NK-92 (cell line): ENCODE data around the gene CHL1.

Source experiments
- DNase-seq: peaks from one replicate; lab custom pipeline; 2025; ENCODE audit not compliant: unreplicated experiment; lab: John Stamatoyannopoulos, UW

CHL1 gene

DNA sequence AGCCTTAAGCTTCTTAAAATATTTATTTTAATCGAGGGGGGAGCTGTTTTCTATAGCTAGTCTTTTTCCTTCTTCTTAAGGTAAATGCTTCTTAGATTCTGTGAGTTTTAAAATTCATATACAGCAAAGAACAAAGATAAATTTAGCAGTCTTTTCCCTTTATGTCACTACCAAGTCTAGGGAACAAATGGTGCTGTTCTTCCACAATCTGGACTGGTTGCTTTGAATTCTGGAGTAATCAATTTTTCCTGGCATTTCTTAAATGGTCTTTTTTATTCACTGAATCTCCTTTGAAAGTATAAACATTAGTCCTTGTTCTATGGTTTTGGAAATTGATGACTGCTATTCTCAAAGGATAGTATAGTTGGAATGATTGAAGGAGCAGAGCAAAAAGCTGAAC is 82.8 kb downstream of the CHL1 start:
- no peak for DNase-seq

DNA sequence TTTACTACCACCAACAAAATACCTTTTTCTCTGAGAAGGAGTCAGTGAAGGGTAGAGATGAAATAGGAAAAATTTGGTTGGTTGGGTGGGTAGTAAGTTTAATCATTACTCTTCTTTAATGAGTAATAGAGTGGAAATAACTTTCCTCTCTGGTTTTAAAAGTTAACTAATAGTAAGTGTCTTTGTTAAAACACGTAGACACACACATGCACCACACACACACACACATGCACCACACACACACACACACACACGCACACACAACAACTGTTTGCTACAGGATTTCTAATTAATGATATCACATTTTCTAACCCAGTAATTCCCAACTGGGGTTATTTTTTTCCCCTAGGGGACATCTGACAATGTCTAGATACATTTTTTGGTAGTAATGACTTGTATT is 84.1 kb downstream of the CHL1 start:
- no peak for DNase-seq

DNA sequence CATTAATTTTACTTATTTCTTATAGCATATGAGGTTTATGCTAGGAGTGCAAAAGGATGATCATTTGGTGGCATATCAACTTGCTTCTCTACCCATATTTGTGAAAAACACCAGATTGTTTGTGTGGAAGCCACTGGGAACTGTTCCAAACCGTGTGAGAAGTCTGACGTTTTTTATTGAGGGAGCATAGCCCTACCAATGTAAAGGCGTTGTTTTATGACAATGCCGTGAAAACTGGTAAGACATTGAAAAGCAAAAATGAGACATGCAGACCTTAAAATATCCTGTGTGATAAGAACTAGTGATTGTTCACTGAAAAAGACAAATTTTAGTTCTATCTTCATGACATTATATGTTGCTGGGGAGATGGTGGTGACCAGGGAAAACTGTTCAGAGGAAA is 87.8 kb downstream of the CHL1 start:
- no peak for DNase-seq

- DNase-seq = no peak
These were observed 91.9 kb downstream of the CHL1 start for GRCh38 chr3:288417-288816.

DNA sequence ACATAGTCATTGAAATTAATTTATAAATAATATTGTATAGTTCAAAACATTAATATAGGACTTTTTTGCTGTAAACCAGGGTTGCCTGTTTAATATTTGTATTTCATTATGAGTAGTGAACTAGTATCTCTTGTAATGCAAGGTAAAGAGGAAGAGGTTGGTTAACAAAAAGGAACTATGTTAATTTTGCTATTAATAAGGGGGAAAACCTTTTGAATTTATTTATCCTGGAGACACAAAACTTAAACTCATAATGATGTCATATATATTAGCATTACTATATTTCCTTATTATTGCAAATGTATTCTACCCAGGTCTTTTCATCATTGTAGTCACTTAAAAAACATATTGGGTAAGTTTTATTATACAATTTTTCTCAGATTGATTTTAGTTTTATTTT is 94.5 kb downstream of the CHL1 start:
- DNase-seq = no peak

DNA sequence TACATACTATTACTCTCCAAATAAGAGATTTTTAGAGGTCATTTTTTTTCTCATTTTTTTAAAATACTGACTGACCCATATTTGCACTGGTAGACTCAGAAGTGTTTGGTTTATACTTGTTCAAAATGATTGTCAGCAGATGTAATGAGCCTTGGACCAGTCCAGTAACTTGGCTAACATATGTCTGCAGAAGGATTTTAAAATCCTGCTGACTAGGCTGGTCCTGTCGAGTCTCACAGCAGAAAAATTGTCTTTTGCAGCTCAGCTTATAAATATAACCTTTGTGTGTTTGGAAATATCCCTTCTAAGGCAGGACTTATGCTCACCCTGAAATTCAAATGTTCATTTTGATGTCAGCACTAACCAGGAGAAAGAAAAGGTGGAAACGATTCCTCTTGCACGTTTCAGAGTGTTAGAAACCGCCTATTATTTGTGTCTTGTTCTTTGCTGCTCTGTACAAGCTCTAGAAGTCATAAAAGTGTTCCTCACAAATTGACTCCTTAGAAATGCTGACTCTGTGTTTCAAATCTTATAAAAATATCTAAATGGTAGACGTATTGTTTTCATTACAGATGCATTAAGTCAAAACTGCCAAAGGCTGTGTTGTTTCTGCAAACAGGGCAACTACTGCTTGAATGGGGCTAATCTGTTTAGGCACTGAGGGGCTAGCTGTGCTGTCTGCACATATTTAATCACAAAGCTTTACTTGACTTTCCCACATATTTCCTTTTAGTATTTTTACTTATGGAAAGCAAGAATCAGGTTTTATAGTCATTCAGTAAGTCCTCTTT is 95.3 kb downstream of the CHL1 start:
- DNase-seq = no peak

- DNase-seq = no peak
These were observed 97.5 kb downstream of the CHL1 start for GRCh38 chr3:294096-294495.

DNA sequence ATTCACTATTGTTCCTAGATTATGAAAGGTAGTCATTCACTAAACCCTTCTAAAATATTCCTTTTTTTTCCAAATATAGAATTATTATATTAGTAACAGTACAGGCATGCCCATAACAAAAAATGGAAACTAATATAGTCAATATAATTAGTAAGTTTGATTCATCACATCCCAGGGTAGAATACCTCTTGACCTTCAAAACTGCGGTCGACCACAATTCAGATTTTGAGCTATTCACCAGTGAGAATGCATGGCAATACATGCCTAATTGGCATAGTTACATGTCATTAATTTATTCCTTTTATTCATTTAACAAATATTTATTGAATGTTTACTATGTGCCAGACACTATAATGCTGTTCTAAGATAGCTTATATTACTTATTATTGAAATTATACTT is 98.0 kb downstream of the CHL1 start:
- DNase-seq = no peak

- DNase-seq = no peak
These were observed 98.6 kb downstream of the CHL1 start for GRCh38 chr3:295166-295565.

GRCh38 chr3:297585-297984 is 101.0 kb downstream of the CHL1 start:
- no peak for DNase-seq

DNA sequence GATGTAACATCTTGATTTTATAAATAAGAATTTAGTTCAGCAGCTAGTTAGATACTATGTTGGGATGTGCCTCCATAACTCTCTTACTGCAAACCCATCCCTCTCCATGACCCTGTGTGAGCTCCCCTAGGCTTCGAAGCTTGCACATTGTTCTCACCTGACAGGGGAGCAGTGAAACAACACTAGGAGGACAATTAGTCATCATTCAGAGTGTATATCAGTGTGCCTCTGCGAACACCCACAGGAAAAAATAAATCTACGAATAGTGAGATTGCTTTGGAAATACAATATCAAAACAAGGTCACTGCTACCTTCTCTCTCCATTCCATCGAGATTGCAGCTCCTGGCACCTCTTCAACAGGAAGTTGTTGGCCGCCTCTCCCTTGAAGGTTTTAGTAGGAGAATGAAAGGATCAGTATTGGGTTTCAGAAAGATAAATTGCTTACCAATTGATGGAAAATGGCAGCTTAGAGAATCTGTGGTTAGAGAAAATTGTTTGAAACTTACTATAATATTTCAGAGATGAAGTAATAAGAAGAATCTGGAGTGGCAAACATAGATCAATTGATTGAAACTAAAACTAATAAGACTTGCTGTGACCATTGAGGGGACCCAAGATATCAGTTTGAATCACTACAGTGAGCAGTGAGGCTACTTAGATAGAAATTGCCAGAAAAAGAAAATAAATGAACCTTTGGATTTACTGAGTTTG is 103.2 kb downstream of the CHL1 start:
- DNase-seq = no peak

GRCh38 chr3:307182-307581 is 110.6 kb downstream of the CHL1 start:
- no peak for DNase-seq

- DNase-seq = no peak
These were observed 112.2 kb downstream of the CHL1 start for GRCh38 chr3:308597-309321.

DNA sequence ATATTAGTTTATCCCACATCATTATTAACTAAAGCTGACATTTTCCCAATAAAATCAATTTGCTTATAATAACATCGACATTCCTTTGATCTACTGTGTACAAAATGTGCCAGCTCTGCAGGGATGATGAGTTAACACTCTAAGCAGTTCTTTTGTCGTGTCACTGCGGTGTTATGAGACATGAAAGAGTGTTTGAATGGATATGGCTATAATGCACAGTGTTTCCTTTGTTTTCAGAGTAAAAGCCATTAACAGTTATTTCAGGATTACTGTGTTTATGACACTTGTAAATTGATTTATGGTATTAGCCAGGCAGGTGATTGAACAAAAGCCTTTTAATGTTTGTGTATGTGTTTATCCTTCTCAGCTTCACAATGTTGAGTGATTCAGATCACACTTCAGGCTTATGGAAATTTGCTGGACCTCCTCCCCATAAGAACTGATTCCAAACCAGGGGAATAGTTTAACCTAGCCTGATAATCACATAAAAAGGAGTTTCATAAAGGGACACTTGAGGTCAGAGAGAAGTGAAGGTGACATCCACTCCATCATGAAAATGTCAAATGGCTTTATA is 115.7 kb downstream of the CHL1 start:
- no peak for DNase-seq

DNA sequence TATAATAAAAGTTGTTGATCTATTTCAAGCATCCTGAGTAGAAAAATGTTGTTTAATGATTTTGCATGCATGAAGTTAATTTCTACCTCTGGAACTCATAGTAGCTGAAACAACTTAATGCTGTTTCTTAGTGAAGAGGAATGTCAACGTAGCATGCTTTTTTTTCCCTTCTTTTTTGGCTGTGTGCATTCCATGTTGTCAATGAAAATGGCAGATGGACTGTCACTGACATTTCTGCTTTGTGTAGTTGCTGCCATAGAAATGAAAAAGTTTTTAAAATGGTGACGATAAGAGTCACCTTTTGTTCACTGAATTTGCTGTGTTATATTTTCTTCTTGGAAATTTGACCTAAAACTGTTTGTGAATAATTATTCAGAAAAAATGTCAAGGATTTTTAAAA is 116.3 kb downstream of the CHL1 start:
- DNase-seq = no peak

- no peak for DNase-seq
These were observed 120.4 kb downstream of the CHL1 start for GRCh38 chr3:317012-317411.

GRCh38 chr3:318903-319302 is 122.3 kb downstream of the CHL1 start:
- no peak for DNase-seq

DNA sequence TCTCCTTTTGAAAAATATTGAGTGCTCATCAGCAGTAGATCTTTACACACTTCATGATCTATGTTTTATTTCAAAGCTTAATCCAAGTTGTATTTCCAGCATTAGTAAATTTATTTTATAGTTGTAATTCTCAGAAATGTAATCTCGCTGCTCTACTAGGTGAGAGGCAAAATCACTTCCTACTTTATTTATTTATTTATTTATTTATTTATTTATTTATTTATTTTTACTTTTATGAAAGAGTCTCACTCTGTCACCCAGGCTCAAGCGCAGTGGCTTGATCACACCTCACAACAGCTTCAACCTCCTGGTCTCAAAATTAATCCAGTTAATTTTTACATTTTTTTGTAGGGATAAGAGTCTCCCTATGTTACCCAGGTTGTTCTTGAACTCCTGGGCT is 127.9 kb downstream of the CHL1 start:
- no peak for DNase-seq

DNA sequence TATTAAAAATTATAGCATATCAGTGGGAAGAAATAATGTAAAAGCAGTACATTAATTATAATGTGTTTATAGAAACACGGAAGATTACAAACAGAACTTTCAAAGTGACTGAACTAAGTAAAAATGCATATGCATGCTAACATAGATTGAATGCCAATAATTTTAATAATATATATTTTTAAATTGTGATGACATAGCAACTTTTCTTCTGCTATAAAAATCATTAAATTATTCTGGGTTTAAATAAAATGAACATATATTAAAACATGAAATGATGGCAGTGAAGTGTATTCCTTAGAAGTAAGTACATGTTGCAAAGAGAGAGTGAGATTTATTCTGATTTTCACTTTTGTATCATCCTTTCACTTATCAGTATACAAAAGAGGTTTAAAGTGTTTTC is 128.9 kb downstream of the CHL1 start:
- no peak for DNase-seq

GRCh38 chr3:330494-331115 is 134.0 kb downstream of the CHL1 start:
- DNase-seq = no peak

GRCh38 chr3:331881-332280 is 135.3 kb downstream of the CHL1 start:
- DNase-seq = no peak
